ENCODE measurements around the gene IFIT3.

Gene IFIT3

GRCh38 chr10:89362929-89363328 lies 35.1 kb downstream of the IFIT3 start:
- no peaks in the 10 kb centered on the region for H3K9me3 ChIP-seq (replicated peaks; ENCODE audit: insufficient read depth, low read length)
- peaks cover 25% of the 10 kb centered on the region for H3F3A ChIP-seq (ENCODE audit: insufficient read depth, low read length)
- H4K20me1 ChIP-seq (ENCODE audit: insufficient read depth, low read length), result no peaks in the 10 kb centered on the region
- H3K36me3 ChIP-seq (replicated peaks; ENCODE audit: insufficient read depth, low read length), result no peaks in the 10 kb centered on the region
- H3K9ac ChIP-seq (ENCODE audit: low read length), result no peak overlapping the region
- TF ChIP-seq CTCF (IDR thresholded peaks at IDR 0.05; ENCODE audit: low read length) (no peak), EZH2 (optimal IDR thresholded peaks at IDR 0.05; ENCODE audit: low read depth, low read length) (no peak), EZH2phosphoT487 (IDR thresholded peaks at IDR 0.05; ENCODE audit: low read length) (no peak)
- no peak overlapping the region for H3K4me3 ChIP-seq (ENCODE audit: low read length)
- H3K4me2 ChIP-seq (ENCODE audit: low read depth, low read length), result no peak overlapping the region
- H3K4me1 ChIP-seq (ENCODE audit: low read length), result peaks cover 27% of the 10 kb centered on the region
- no peaks in the 10 kb centered on the region for H3K79me2 ChIP-seq (ENCODE audit: low read length)
- H3K9me2 ChIP-seq (replicated peaks; ENCODE audit: insufficient read depth, low read length), result no peaks in the 10 kb centered on the region
- H3K27ac ChIP-seq (ENCODE audit: low read length), result no peak overlapping the region
- no peak for DNase-seq
- no peak overlapping the region for H2AFZ ChIP-seq (ENCODE audit: low read length)
- H3K27me3 ChIP-seq (replicated peaks; ENCODE audit: insufficient read depth, low read length), result no peaks in the 10 kb centered on the region

GRCh38 chr10:89363729-89364442 lies 36.1 kb downstream of the IFIT3 start:
- H3K4me1 ChIP-seq (ENCODE audit: low read length), result peaks cover 37% of the 10 kb centered on the region
- no peaks in the 10 kb centered on the region for H3K9me2 ChIP-seq (replicated peaks; ENCODE audit: insufficient read depth, low read length)
- TF ChIP-seq EZH2phosphoT487 (IDR thresholded peaks at IDR 0.05; ENCODE audit: low read length) (no peak), EZH2 (optimal IDR thresholded peaks at IDR 0.05; ENCODE audit: low read depth, low read length) (no peak), CTCF (IDR thresholded peaks at IDR 0.05; ENCODE audit: low read length) (no peak)

GRCh38 chr10:89364531-89364930 lies 36.7 kb downstream of the IFIT3 start:
- no peaks in the 10 kb centered on the region for H3K27me3 ChIP-seq (replicated peaks; ENCODE audit: insufficient read depth, low read length)
- H3K4me1 ChIP-seq (ENCODE audit: low read length), result peaks cover 42% of the 10 kb centered on the region
- TF ChIP-seq CTCF (IDR thresholded peaks at IDR 0.05; ENCODE audit: low read length) (no peak), EZH2phosphoT487 (IDR thresholded peaks at IDR 0.05; ENCODE audit: low read length) (no peak), EZH2 (optimal IDR thresholded peaks at IDR 0.05; ENCODE audit: low read depth, low read length) (no peak)
- peaks cover 27% of the 10 kb centered on the region for H3F3A ChIP-seq (ENCODE audit: insufficient read depth, low read length)
- H4K20me1 ChIP-seq (ENCODE audit: insufficient read depth, low read length), result no peaks in the 10 kb centered on the region
- H3K4me2 ChIP-seq (ENCODE audit: low read depth, low read length), result peak overlapping the region; percentile 2; the same call in 1 of the 2 replicates
- no peak overlapping the region for H2AFZ ChIP-seq (ENCODE audit: low read length)
- DNase-seq, result peak; percentile 18
- no peaks in the 10 kb centered on the region for H3K79me2 ChIP-seq (ENCODE audit: low read length)
- H3K4me3 ChIP-seq (ENCODE audit: low read length), result no peak overlapping the region
- H3K27ac ChIP-seq (ENCODE audit: low read length), result peak overlapping the region; percentile 48; the same call in 1 of the 2 replicates
- H3K36me3 ChIP-seq (replicated peaks; ENCODE audit: insufficient read depth, low read length), result no peaks in the 10 kb centered on the region
- no peak overlapping the region for H3K9ac ChIP-seq (ENCODE audit: low read length)
- H3K9me3 ChIP-seq (replicated peaks; ENCODE audit: insufficient read depth, low read length), result no peaks in the 10 kb centered on the region
- no peaks in the 10 kb centered on the region for H3K9me2 ChIP-seq (replicated peaks; ENCODE audit: insufficient read depth, low read length)

More at GRCh38 chr10:89363729-89364442, 36.1 kb downstream of the IFIT3 start:
- H3K9ac ChIP-seq (ENCODE audit: low read length), result peak overlapping the region; percentile 3; the same call in 1 of the 2 replicates
- H3K79me2 ChIP-seq (ENCODE audit: low read length), result no peaks in the 10 kb centered on the region
- H3K4me2 ChIP-seq (ENCODE audit: low read depth, low read length), result peak overlapping the region; percentile 55
- H3K4me3 ChIP-seq (ENCODE audit: low read length), result no peak overlapping the region; the same call in 1 of the 2 replicates
- H4K20me1 ChIP-seq (ENCODE audit: insufficient read depth, low read length), result no peaks in the 10 kb centered on the region
- DNase-seq, result peak; percentile 54
- peaks cover 27% of the 10 kb centered on the region for H3F3A ChIP-seq (ENCODE audit: insufficient read depth, low read length)
- H3K9me3 ChIP-seq (replicated peaks; ENCODE audit: insufficient read depth, low read length), result no peaks in the 10 kb centered on the region
- H3K27me3 ChIP-seq (replicated peaks; ENCODE audit: insufficient read depth, low read length), result no peaks in the 10 kb centered on the region
- H3K36me3 ChIP-seq (replicated peaks; ENCODE audit: insufficient read depth, low read length), result no peaks in the 10 kb centered on the region
- H3K27ac ChIP-seq (ENCODE audit: low read length), result peak overlapping the region; percentile 48; the same call in 1 of the 2 replicates
- 0 out of 2 replicates have a peak overlapping the region, but pooled peaks have one; percentile 2 for H2AFZ ChIP-seq (ENCODE audit: low read length)

Measured in MM.1S (cell line).